ENCODE data around the gene ZBTB7C. TPM values are rescaled to one million over a fixed set of nuclear protein-coding genes. Genes with fewer than 3 reads are reported as not detected.

ZBTB7C gene
- total RNA-seq, 1 donor from 2014 or later: 0.15 TPM

DNA sequence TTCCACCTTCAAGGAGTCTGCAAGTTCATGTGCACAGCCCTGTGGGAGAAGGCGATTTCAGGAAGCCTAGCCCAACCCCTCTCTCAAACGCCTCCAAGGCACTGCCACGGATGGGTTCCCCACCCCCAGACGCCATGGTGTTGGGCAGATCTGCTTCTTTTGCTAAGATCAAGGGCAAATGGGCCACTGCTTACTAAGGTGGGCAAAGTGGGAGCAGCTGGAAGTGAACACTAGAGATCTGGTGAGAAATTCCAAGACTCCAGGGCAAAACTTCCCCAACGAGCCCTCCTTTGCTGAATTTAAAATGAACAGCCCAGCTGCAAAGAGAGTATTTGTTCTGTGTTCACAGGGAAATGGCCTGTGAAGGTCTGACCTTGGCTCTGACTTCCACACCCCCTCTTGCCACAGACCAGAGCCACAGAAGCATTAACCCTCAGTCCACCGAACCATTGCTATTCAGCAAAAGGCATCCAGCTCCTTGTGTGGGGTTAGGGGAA, 45.1 kb upstream of the ZBTB7C start:
- Mint-ChIP-seq H3K9me3 (peaks cover 2% of the 10 kb centered on the region), H3K4me1 (peaks cover 19% of the 10 kb centered on the region), H3K27me3 (ENCODE audit: insufficient read depth, low read depth) (peaks cover 21% of the 10 kb centered on the region), H3K36me3 (no peaks in the 10 kb centered on the region), H3K27ac (no peak overlapping the region), H3K4me3 (no peak overlapping the region)
- Histone ChIP-seq H2AFZ (replicated peaks) (no peak overlapping the region), H3K4me2 (no peak overlapping the region), H3F3A (ENCODE audit: low read depth) (no peaks in the 10 kb centered on the region), H3K79me2 (ENCODE audit: low read depth) (no peaks in the 10 kb centered on the region), H3K9me3 (ENCODE audit: low read depth) (no peaks in the 10 kb centered on the region), H3K9ac (no peak overlapping the region), H3K27me3 (no peaks in the 10 kb centered on the region), H3K4me1 (peaks cover 9% of the 10 kb centered on the region), H3K4me3 (no peak overlapping the region), H3K27ac (no peak overlapping the region), H4K20me1 (ENCODE audit: low read depth) (no peaks in the 10 kb centered on the region), H3K36me3 (no peaks in the 10 kb centered on the region)
- TF ChIP-seq CTCF (IDR thresholded peaks at IDR 0.05): no peak
- no peak for TF ChIP-seq EZH2phosphoT487 (IDR thresholded peaks at IDR 0.05)
- TF ChIP-seq EZH2 (IDR thresholded peaks at IDR 0.05): no peak
- no peak for DNase-seq (ENCODE audit: low spot score)

DNA sequence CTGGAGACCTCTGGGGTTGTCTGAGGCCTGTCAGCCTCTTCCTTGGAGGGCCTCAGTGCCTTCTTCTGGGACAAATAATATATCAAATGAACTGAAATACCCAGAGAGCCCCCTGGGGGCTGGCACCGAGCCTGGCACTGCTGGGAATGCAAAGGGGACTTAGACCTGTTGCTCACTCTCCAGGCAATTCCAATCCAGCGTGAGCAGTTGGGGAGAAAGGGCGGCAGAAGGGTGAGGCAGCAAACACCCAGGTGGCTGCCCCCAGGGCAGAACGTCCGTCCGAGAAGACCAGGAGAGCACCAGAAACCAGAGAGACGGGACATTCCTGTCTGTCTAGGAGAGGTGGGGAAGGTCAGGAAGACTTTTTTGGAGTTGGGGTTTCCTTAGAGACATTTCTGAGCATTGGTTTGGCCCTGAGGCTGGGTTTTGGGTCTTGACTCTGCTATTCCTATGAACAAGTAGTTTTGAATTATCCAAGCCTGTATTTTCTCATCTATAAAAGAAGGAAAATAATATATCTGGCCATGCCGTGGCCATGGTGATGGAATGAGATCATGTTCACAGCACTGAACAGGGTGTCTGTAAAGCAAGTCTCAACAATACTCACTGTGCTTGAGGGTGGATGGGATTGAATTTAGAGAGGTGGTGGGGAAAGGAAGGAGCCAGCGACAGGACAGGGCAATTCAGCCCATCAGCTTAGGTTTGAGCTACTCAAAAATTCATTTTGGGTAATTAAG, 44.3 kb upstream of the ZBTB7C start:
- no peak overlapping the region for H3K27ac ChIP-seq
- no peak for DNase-seq (ENCODE audit: low spot score)
- Mint-ChIP-seq H3K4me3 (peak overlapping the region; percentile 22), H3K27ac (no peak overlapping the region), H3K27me3 (ENCODE audit: insufficient read depth, low read depth) (peaks cover 27% of the 10 kb centered on the region), H3K9me3 (peaks cover 2% of the 10 kb centered on the region), H3K4me1 (peaks cover 19% of the 10 kb centered on the region), H3K36me3 (no peaks in the 10 kb centered on the region)
- no peaks in the 10 kb centered on the region for H4K20me1 ChIP-seq (ENCODE audit: low read depth)
- H3K4me1 ChIP-seq: peaks cover 9% of the 10 kb centered on the region
- no peaks in the 10 kb centered on the region for H3K27me3 ChIP-seq
- H3K9me3 ChIP-seq (ENCODE audit: low read depth): no peaks in the 10 kb centered on the region
- H3F3A ChIP-seq (ENCODE audit: low read depth): no peaks in the 10 kb centered on the region
- no peak overlapping the region for H3K4me2 ChIP-seq
- no peak overlapping the region for H3K9ac ChIP-seq
- H3K4me3 ChIP-seq: no peak overlapping the region
- TF ChIP-seq EZH2phosphoT487 (IDR thresholded peaks at IDR 0.05) (no peak), EZH2 (IDR thresholded peaks at IDR 0.05) (no peak), CTCF (IDR thresholded peaks at IDR 0.05) (no peak)
- H2AFZ ChIP-seq (replicated peaks): no peak overlapping the region
- H3K36me3 ChIP-seq: no peaks in the 10 kb centered on the region
- no peaks in the 10 kb centered on the region for H3K79me2 ChIP-seq (ENCODE audit: low read depth)

GRCh38 chr18:48452861-48453323, 43.7 kb upstream of the ZBTB7C start:
- peaks cover 19% of the 10 kb centered on the region for H3K4me1 Mint-ChIP-seq
- no peaks in the 10 kb centered on the region for H3K36me3 ChIP-seq
- H3K4me1 ChIP-seq: peaks cover 9% of the 10 kb centered on the region
- H4K20me1 ChIP-seq (ENCODE audit: low read depth): no peaks in the 10 kb centered on the region
- H3K4me2 ChIP-seq: no peak overlapping the region
- H3K27ac Mint-ChIP-seq: peak overlapping the region; percentile 80
- no peaks in the 10 kb centered on the region for H3K36me3 Mint-ChIP-seq
- TF ChIP-seq EZH2phosphoT487 (IDR thresholded peaks at IDR 0.05) (no peak), EZH2 (IDR thresholded peaks at IDR 0.05) (no peak), CTCF (IDR thresholded peaks at IDR 0.05) (no peak)
- no peaks in the 10 kb centered on the region for H3K27me3 ChIP-seq
- H3K4me3 ChIP-seq: no peak overlapping the region
- H3K27ac ChIP-seq: no peak overlapping the region
- H3K79me2 ChIP-seq (ENCODE audit: low read depth): no peaks in the 10 kb centered on the region
- H2AFZ ChIP-seq (replicated peaks): no peak overlapping the region
- H3F3A ChIP-seq (ENCODE audit: low read depth): no peaks in the 10 kb centered on the region
- H3K9me3 Mint-ChIP-seq: peaks cover 2% of the 10 kb centered on the region
- H3K9me3 ChIP-seq (ENCODE audit: low read depth): no peaks in the 10 kb centered on the region
- H3K27me3 Mint-ChIP-seq (ENCODE audit: insufficient read depth, low read depth): peaks cover 27% of the 10 kb centered on the region
- no peak overlapping the region for H3K4me3 Mint-ChIP-seq
- peak; percentile 47 for DNase-seq (ENCODE audit: low spot score)
- no peak overlapping the region for H3K9ac ChIP-seq
